Upper lobe of left lung (tissue), 4 donors: ENCODE results near the gene TBL1XR1.

Experiments
- CTCF ChIP-seq, 6 experiments: fragments of 450-650 bp in 4 of 6; fragments of 200-600 bp in 2 of 6; sonication (generic) in 2 of 6; IDR thresholded peaks; one replicate each; pipeline ENCODE4 v1.5.1; 2016 to 2019; ENCODE audit warnings: antibody characterized with exemption in 6 of 6
- EP300 ChIP-seq, 4 donors: sonication (generic); formaldehyde crosslinking; IDR thresholded peaks; one replicate each; pipeline ENCODE4 v1.5.1; 2017; ENCODE audit warnings: antibody characterized with exemption in 4 of 4, control low read depth in 2 of 4
- POLR2A ChIP-seq, 4 donors: fragments of 450-650 bp; IDR thresholded peaks; one replicate each; pipeline ENCODE4 v1.5.1; 2016 to 2017; ENCODE audit warnings: antibody characterized with exemption in 4 of 4, mild to moderate bottlenecking in 2 of 4
- POLR2AphosphoS5 ChIP-seq, 2 donors: sonication (generic); formaldehyde crosslinking; IDR thresholded peaks; one replicate each; pipeline ENCODE4 v1.5.1; 2017; ENCODE audit warnings: antibody characterized with exemption in 2 of 2

- TF ChIP-seq CTCF (IDR thresholded peaks at IDR 0.05) (no peak), POLR2A (IDR thresholded peaks at IDR 0.05) (no peak), POLR2AphosphoS5 (IDR thresholded peaks at IDR 0.05) (no peak), EP300 (IDR thresholded peaks at IDR 0.05) (no peak)
Observed at GRCh38 chr3:176988795-176989194, 208.5 kb downstream of the TBL1XR1 start.
